Measurements from ENCODE around the gene NDUFS2. TPM values are rescaled to one million over a fixed set of nuclear protein-coding genes. Genes with fewer than 3 reads are reported as not detected.

The NDUFS2 gene
- total RNA-seq, 3 donors from 2014 or later, result 102 to 129 (median 116) TPM

GRCh38 chr1:161206411-161207140 is 4.4 kb downstream of the NDUFS2 start:
- H3K27ac ChIP-seq, result peak overlapping the region; percentile 2 to 78
- H3K4me3 ChIP-seq, result no peak overlapping the region
- H3K9me3 ChIP-seq, result no peaks in the 10 kb centered on the region
- H3K4me1 ChIP-seq, result peaks cover 0 to 3% of the 10 kb centered on the region in 2 donors
- TF ChIP-seq POLR2A (IDR thresholded peaks at IDR 0.05), result no peak
- TF ChIP-seq CTCF (IDR thresholded peaks at IDR 0.05), result no peak
- no peak for TF ChIP-seq POLR2AphosphoS5 (IDR thresholded peaks at IDR 0.05)
- no peaks in the 10 kb centered on the region for H3K27me3 ChIP-seq
- no peaks in the 10 kb centered on the region for H3K36me3 ChIP-seq
- DNase-seq (ENCODE audit: low spot score in 2 of 2), result no peak
- intact Hi-C loops (cut with DNase I; ENCODE audit: low total_unique reads), result no loop called here

GRCh38 chr1:161207173-161207572 is 5.0 kb downstream of the NDUFS2 start:
- peak overlapping the region; percentile 2 to 78 for H3K27ac ChIP-seq
- TF ChIP-seq POLR2AphosphoS5 (IDR thresholded peaks at IDR 0.05) (peak in 1 of 3 donors; percentile 76), CTCF (IDR thresholded peaks at IDR 0.05) (no peak), POLR2A (IDR thresholded peaks at IDR 0.05) (no peak)
- H3K27me3 ChIP-seq, result no peaks in the 10 kb centered on the region
- intact Hi-C loops (cut with DNase I; ENCODE audit: low total_unique reads), result no loop called here
- H3K9me3 ChIP-seq, result no peaks in the 10 kb centered on the region
- H3K4me1 ChIP-seq, result peaks cover 0 to 3% of the 10 kb centered on the region in 2 donors
- no peaks in the 10 kb centered on the region for H3K36me3 ChIP-seq
- no peak overlapping the region for H3K4me3 ChIP-seq
- no peak for DNase-seq (ENCODE audit: low spot score in 2 of 2)

- TF ChIP-seq POLR2AphosphoS5 (IDR thresholded peaks at IDR 0.05) (peak in 1 of 3 donors; percentile 8), POLR2A (IDR thresholded peaks at IDR 0.05) (no peak), CTCF (IDR thresholded peaks at IDR 0.05) (peak; percentile 54 to 88 (median 85))
- intact Hi-C loops (cut with DNase I; ENCODE audit: low total_unique reads), result no loop called here
- no peak overlapping the region for H3K4me3 ChIP-seq
- peaks cover 5% of the 10 kb centered on the region for H3K36me3 ChIP-seq
- H3K27ac ChIP-seq, result peak overlapping the region in 1 of 2 donors; percentile 26
- H3K27me3 ChIP-seq, result no peaks in the 10 kb centered on the region
- DNase-seq (ENCODE audit: low spot score in 2 of 2), result peak; percentile 59 to 66
- no peaks in the 10 kb centered on the region for H3K9me3 ChIP-seq
- no peaks in the 10 kb centered on the region for H3K4me1 ChIP-seq
These were observed 7.7 kb downstream of the NDUFS2 start for GRCh38 chr1:161209790-161210409.

- Histone ChIP-seq H3K4me3 (peak overlapping the region in 1 of 3 donors; percentile 43), H3K27ac (no peak overlapping the region)
- intact Hi-C loops (cut with DNase I; ENCODE audit: low total_unique reads), result no loop called here
These were observed 12.2 kb downstream of the NDUFS2 start for GRCh38 chr1:161214369-161214768.

More at GRCh38 chr1:161214369-161214768, 12.2 kb downstream of the NDUFS2 start:
- Histone ChIP-seq H3K4me1 (no peaks in the 10 kb centered on the region), H3K27me3 (no peaks in the 10 kb centered on the region), H3K36me3 (peaks cover 5% of the 10 kb centered on the region), H3K9me3 (no peaks in the 10 kb centered on the region)
- TF ChIP-seq CTCF (IDR thresholded peaks at IDR 0.05), result no peak
- no peak for TF ChIP-seq POLR2A (IDR thresholded peaks at IDR 0.05)
- TF ChIP-seq POLR2AphosphoS5 (IDR thresholded peaks at IDR 0.05), result no peak
- DNase-seq (ENCODE audit: low spot score in 2 of 2), result no peak

All from breast epithelium (tissue), 4 donors.